Endodermal cell (in vitro differentiated cells): Measurements from ENCODE around the gene JPT1. TPM values are rescaled to one million over a fixed set of nuclear protein-coding genes. Genes with fewer than 3 reads are reported as not detected.
"Not testable (repeated sequence)": the region's sequence is repeated elsewhere in the genome, so short reads cannot be mapped to it uniquely, and the experiment has no call there.

Source experiments
- DNase-seq: peaks from one replicate; pipeline ENCODE4 v3.0.0-alpha.2; 2017
- H3K27ac ChIP-seq: 2 replicates; pipeline ENCODE4 v1.5.1; 2013; ENCODE audit warnings: mild to moderate bottlenecking, low read depth, low read length, moderate library complexity
- H3K27me3 ChIP-seq: 2 replicates; pipeline ENCODE4 v1.6.1; 2013; ENCODE audit warnings: mild to moderate bottlenecking, low read length, moderate library complexity; ENCODE audit not compliant: insufficient read depth, control insufficient read depth, poor library complexity, severe bottlenecking
- H3K36me3 ChIP-seq: 2 replicates; pipeline ENCODE4 v1.7.0; 2013; ENCODE audit warnings: mild to moderate bottlenecking, low read length, moderate library complexity; ENCODE audit not compliant: control insufficient read depth, insufficient read depth
- H3K4me1 ChIP-seq: one replicate; pipeline ENCODE4 v1.7.0; 2013; ENCODE audit warnings: low read length; ENCODE audit not compliant: control insufficient read depth, insufficient read depth
- H3K4me3 ChIP-seq: 2 replicates; pipeline ENCODE4 v1.5.1; 2013; ENCODE audit warnings: mild to moderate bottlenecking, low read length, moderate library complexity
- H3K9ac ChIP-seq: 2 replicates; pipeline ENCODE4 v1.6.1; 2013; ENCODE audit warnings: mild to moderate bottlenecking, low read length, moderate library complexity; ENCODE audit not compliant: poor library complexity, severe bottlenecking; ENCODE audit errors: extremely low read depth
- H3K9me3 ChIP-seq: 2 replicates; pipeline ENCODE4 v1.6.1; 2013; ENCODE audit warnings: mild to moderate bottlenecking, low read length, moderate library complexity; ENCODE audit not compliant: control insufficient read depth
- H3K27ac Mint-ChIP-seq: 2 replicates; pipeline ENCODE4 v1.8.0; 2020; ENCODE audit warnings: mixed read lengths
- H3K27me3 Mint-ChIP-seq: 2 replicates; pipeline ENCODE4 v1.8.0; 2021; ENCODE audit warnings: mild to moderate bottlenecking, mixed read lengths; ENCODE audit not compliant: insufficient read depth
- H3K36me3 Mint-ChIP-seq: 2 replicates; pipeline ENCODE4 v1.8.0; 2020; ENCODE audit warnings: low read depth, mixed read lengths
- H3K4me1 Mint-ChIP-seq: 2 replicates; pipeline ENCODE4 v1.8.0; 2020; ENCODE audit warnings: mixed read lengths
- H3K4me3 Mint-ChIP-seq: 2 replicates; pipeline ENCODE4 v1.8.0; 2020; ENCODE audit warnings: mild to moderate bottlenecking, moderate library complexity, mixed read lengths
- H3K9me3 Mint-ChIP-seq: 2 replicates; pipeline ENCODE4 v1.8.0; 2020; ENCODE audit warnings: mild to moderate bottlenecking, mixed read lengths
- CTCF ChIP-seq: fragments of 200-600 bp; sonication (generic); conservative IDR thresholded peaks from 2 replicates; pipeline ENCODE4 v1.5.0; 2021; ENCODE audit warnings: antibody characterized with exemption, mild to moderate bottlenecking
- WGBS, 2 experiments: methylation state at CpG; one replicate each; pipeline versions ENCODE4 v1.1.5 to v1.1.7; 2013; ENCODE audit warnings: missing lambda C conversion rate in 2 of 2, mixed read lengths in 1 of 2; ENCODE audit not compliant: insufficient coverage in 1 of 2, insufficient read length in 1 of 2; 5-methylcytosine and 5-hydroxymethylcytosine counted together
- total RNA-seq, 2 donors: library from RNA; stranded (reverse); fragmentation: NEBNext Ultra II Directional in 1 of 2; extraction: Animal tissue kit (Norgen Biotek cat#: 25700) in 1 of 2; gene quantifications; 2 replicates in 1 of 2; 3 replicates in 1 of 2; pipeline ENCODE4 v1.2.1, GENCODE V29; 2021

JPT1 gene
- total RNA-seq, 2 donors from 2014 or later, result 148 to 156 TPM

- no peaks in the 10 kb centered on the region for H3K9me3 ChIP-seq
- no peaks in the 10 kb centered on the region for H3K9me3 Mint-ChIP-seq
- H3K27me3 Mint-ChIP-seq, result no peaks in the 10 kb centered on the region
- H3K27ac ChIP-seq, result no peak overlapping the region
- no peak for TF ChIP-seq CTCF
- H3K4me1 Mint-ChIP-seq, result no peaks in the 10 kb centered on the region
- H3K4me3 Mint-ChIP-seq, result no peak overlapping the region
- H3K36me3 ChIP-seq, result peaks cover 84% of the 10 kb centered on the region
- H3K27me3 ChIP-seq, result no peaks in the 10 kb centered on the region
- H3K36me3 Mint-ChIP-seq, result peaks cover 49% of the 10 kb centered on the region
- WGBS, 2 experiments, result 90 to 97% methylated on average over 3 to 5 of the region's 5 CpGs
- DNase-seq, result no peak
- H3K4me3 ChIP-seq, result no peak overlapping the region
- H3K4me1 ChIP-seq, result no peaks in the 10 kb centered on the region
- H3K9ac ChIP-seq, result no peak overlapping the region
- H3K27ac Mint-ChIP-seq, result no peak overlapping the region
These were observed 15.8 kb downstream of the JPT1 start for GRCh38 chr17:75138519-75138918.

GRCh38 chr17:75137762-75138161 is 16.6 kb downstream of the JPT1 start:
- H3K9me3 ChIP-seq, H3K4me3 ChIP-seq, H3K27me3 ChIP-seq, H3K9ac ChIP-seq, H3K4me1 ChIP-seq, H3K4me1 Mint-ChIP-seq, H3K27ac Mint-ChIP-seq, H3K27me3 Mint-ChIP-seq, H3K9me3 Mint-ChIP-seq, DNase-seq, H3K4me3 Mint-ChIP-seq, H3K27ac ChIP-seq: not testable (repeated sequence)
- WGBS, 2 experiments, result 92 to 95% methylated on average over 8 to 9 of the region's 9 CpGs
- H3K36me3 Mint-ChIP-seq, result peaks cover 43% of the 10 kb centered on the region
- peaks cover 76% of the 10 kb centered on the region for H3K36me3 ChIP-seq

GRCh38 chr17:75135946-75136345 is 18.4 kb downstream of the JPT1 start:
- H3K9ac ChIP-seq, result no peak overlapping the region
- H3K27ac ChIP-seq, result no peak overlapping the region
- H3K27me3 Mint-ChIP-seq, result no peaks in the 10 kb centered on the region
- H3K36me3 ChIP-seq, result peaks cover 61% of the 10 kb centered on the region
- H3K9me3 ChIP-seq, result no peaks in the 10 kb centered on the region
- peak overlapping the region; percentile 6 for H3K27ac Mint-ChIP-seq
- TF ChIP-seq CTCF, result no peak
- no peak for DNase-seq
- H3K27me3 ChIP-seq, result no peaks in the 10 kb centered on the region
- H3K4me3 ChIP-seq, result no peak overlapping the region
- no peaks in the 10 kb centered on the region for H3K4me1 Mint-ChIP-seq
- no peak overlapping the region for H3K4me3 Mint-ChIP-seq
- H3K36me3 Mint-ChIP-seq, result peaks cover 34% of the 10 kb centered on the region
- no peaks in the 10 kb centered on the region for H3K4me1 ChIP-seq
- no peaks in the 10 kb centered on the region for H3K9me3 Mint-ChIP-seq
- WGBS, 2 experiments, result 85 to 97% methylated on average over 5 to 8 of the region's 8 CpGs

GRCh38 chr17:75135452-75135851 is 18.9 kb downstream of the JPT1 start:
- Histone ChIP-seq H3K9me3 (no peaks in the 10 kb centered on the region), H3K27ac (no peak overlapping the region), H3K9ac (no peak overlapping the region), H3K4me3 (no peak overlapping the region), H3K27me3 (no peaks in the 10 kb centered on the region), H3K36me3 (peaks cover 56% of the 10 kb centered on the region), H3K4me1 (peaks cover 2% of the 10 kb centered on the region)
- Mint-ChIP-seq H3K27ac (peak overlapping the region; percentile 6), H3K27me3 (no peaks in the 10 kb centered on the region), H3K36me3 (peaks cover 31% of the 10 kb centered on the region), H3K4me3 (no peak overlapping the region), H3K4me1 (peaks cover 2% of the 10 kb centered on the region), H3K9me3 (no peaks in the 10 kb centered on the region)
- no peak for DNase-seq
- 78 to 90% methylated on average over 4 to 5 of the region's 5 CpGs for WGBS, 2 experiments
- TF ChIP-seq CTCF, result no peak

GRCh38 chr17:75133607-75134347 is 20.5 kb downstream of the JPT1 start:
- H3K9me3 Mint-ChIP-seq, DNase-seq, H3K4me1 Mint-ChIP-seq, H3K9me3 ChIP-seq, H3K27ac ChIP-seq, H3K27me3 Mint-ChIP-seq, H3K4me1 ChIP-seq, H3K4me3 Mint-ChIP-seq, H3K4me3 ChIP-seq, H3K27me3 ChIP-seq, H3K9ac ChIP-seq: not testable (repeated sequence)
- Mint-ChIP-seq H3K36me3 (peaks cover 30% of the 10 kb centered on the region), H3K27ac (peak overlapping the region; percentile 70)
- WGBS, 2 experiments, result 95 to 97% methylated on average over 7 to 14 of the region's 14 CpGs
- peaks cover 55% of the 10 kb centered on the region for H3K36me3 ChIP-seq
